Vagina (tissue), 2 donors: ENCODE data around the gene ATG9B. TPM values are rescaled to one million over a fixed set of nuclear protein-coding genes. Genes with fewer than 3 reads are reported as not detected.
"Not testable (repeated sequence)": the region's sequence is repeated elsewhere in the genome, so short reads cannot be mapped to it uniquely, and the experiment has no call there.

Source experiments
- DNase-seq, 2 donors: peaks; one replicate each; pipeline ENCODE4 v3.0.0-alpha.2; 2017; ENCODE audit errors: extremely low spot score in 2 of 2
- H3K27ac ChIP-seq: fragments of 200-600 bp; sonication (generic); one replicate; pipeline ENCODE4 v1.5.1; 2019
- H3K27me3 ChIP-seq: fragments of 200-600 bp; sonication (generic); one replicate; pipeline ENCODE4 v1.5.1; 2019
- H3K36me3 ChIP-seq, 2 donors: fragments of 200-600 bp; sonication (generic); one replicate each; pipeline ENCODE4 v1.5.1; 2017 to 2019
- H3K4me1 ChIP-seq: fragments of 200-600 bp; sonication (generic); one replicate; pipeline ENCODE4 v1.5.1; 2019
- H3K4me3 ChIP-seq, 2 donors: fragments of 200-600 bp; sonication (generic); 1 replicate in 1 of 2; 2 replicates in 1 of 2; pipeline ENCODE4 v1.5.1; 2016 to 2019
- H3K9me3 ChIP-seq: fragments of 200-600 bp; sonication (generic); one replicate; pipeline ENCODE4 v1.5.1; 2019
- CTCF ChIP-seq, 3 experiments: fragments of 450-650 bp in 2 of 3; fragments of 200-600 bp in 1 of 3; sonication (generic) in 1 of 3; IDR thresholded peaks; one replicate each; pipeline ENCODE4 v1.5.1; 2017 to 2019; ENCODE audit warnings: antibody characterized with exemption in 3 of 3, mild to moderate bottlenecking in 2 of 3, moderate library complexity in 2 of 3
- POLR2A ChIP-seq, 2 donors: fragments of 450-650 bp; IDR thresholded peaks; one replicate each; pipeline ENCODE4 v1.6.1; 2017; ENCODE audit warnings: antibody characterized with exemption in 2 of 2, mild to moderate bottlenecking in 2 of 2, moderate library complexity in 2 of 2
- POLR2AphosphoS5 ChIP-seq, 2 donors: sonication (generic); formaldehyde crosslinking; IDR thresholded peaks; one replicate each; pipeline ENCODE4 v1.9.0; 2017; ENCODE audit warnings: antibody characterized with exemption in 2 of 2, mild to moderate bottlenecking in 2 of 2, low read depth in 1 of 2; ENCODE audit not compliant: insufficient read depth in 1 of 2
- intact Hi-C: fragments of 100-400 bp; cut with DNase I; formaldehyde crosslinking; loops from one replicate; pipeline ENCODE4 v1.15.1; 2023
- total RNA-seq: library from RNA; depleted of rRNA; stranded (reverse); fragments of >200 nt; gene quantifications from one replicate; pipeline ENCODE4 v1.2.3, GENCODE V29; 2016

ATG9B gene
- total RNA-seq, 1 donor from 2014 or later: 34.1 TPM

- H3K4me1 ChIP-seq: peaks cover 27% of the 10 kb centered on the region
- H3K9me3 ChIP-seq: no peaks in the 10 kb centered on the region
- no peaks in the 10 kb centered on the region for H3K27me3 ChIP-seq
- H3K36me3 ChIP-seq: no peaks in the 10 kb centered on the region
- DNase-seq: no peak
- H3K27ac ChIP-seq: no peak within 1 kb of the TSS
- H3K4me3 ChIP-seq: no peak within 1 kb of the TSS
- intact Hi-C loops: no loop called here
- TF ChIP-seq POLR2A (IDR thresholded peaks at IDR 0.05) (no peak), POLR2AphosphoS5 (IDR thresholded peaks at IDR 0.05; ENCODE audit: insufficient read depth in 1 of 2, low read depth in 1 of 2) (no peak), CTCF (IDR thresholded peaks at IDR 0.05) (no peak)
Measured at GRCh38 chr7:151047976-151048815, 23.9 kb upstream of the ATG9B start, which contains the start of gene ASIC3. Gene ASIC3 (plus strand): TSS chr7:151048531. CDS start chr7:151048886, 355 bp downstream.

GRCh38 chr7:151046603-151047573, 22.6 kb upstream of the ATG9B start:
- Histone ChIP-seq H3K4me1 (peaks cover 27% of the 10 kb centered on the region), H3K4me3 (no peak overlapping the region), H3K9me3 (no peaks in the 10 kb centered on the region), H3K36me3 (peaks cover 0 to 3% of the 10 kb centered on the region in 2 donors), H3K27me3 (no peaks in the 10 kb centered on the region), H3K27ac (no peak overlapping the region)
- no peak for DNase-seq
- TF ChIP-seq POLR2AphosphoS5 (IDR thresholded peaks at IDR 0.05; ENCODE audit: insufficient read depth in 1 of 2, low read depth in 1 of 2): peak in 1 of 2 donors; percentile 15
- no peak for TF ChIP-seq POLR2A (IDR thresholded peaks at IDR 0.05)
- intact Hi-C loops: no loop called here

GRCh38 chr7:151045967-151046366, 21.7 kb upstream of the ATG9B start:
- Histone ChIP-seq H3K27ac (no peak overlapping the region), H3K27me3 (no peaks in the 10 kb centered on the region), H3K9me3 (no peaks in the 10 kb centered on the region), H3K4me3 (no peak overlapping the region), H3K4me1 (peaks cover 19% of the 10 kb centered on the region), H3K36me3 (peaks cover 0 to 3% of the 10 kb centered on the region in 2 donors)
- intact Hi-C loops: no loop called here
- DNase-seq: no peak
- TF ChIP-seq POLR2A (IDR thresholded peaks at IDR 0.05): no peak
- no peak for TF ChIP-seq POLR2AphosphoS5 (IDR thresholded peaks at IDR 0.05; ENCODE audit: insufficient read depth in 1 of 2, low read depth in 1 of 2)
- TF ChIP-seq CTCF (IDR thresholded peaks at IDR 0.05): no peak

- no peaks in the 10 kb centered on the region for H3K27me3 ChIP-seq
- no peak overlapping the region for H3K4me3 ChIP-seq
- intact Hi-C loops: no loop called here
- peaks cover 0 to 3% of the 10 kb centered on the region in 2 donors for H3K36me3 ChIP-seq
- no peak overlapping the region for H3K27ac ChIP-seq
- DNase-seq: no peak
- H3K9me3 ChIP-seq: no peaks in the 10 kb centered on the region
- TF ChIP-seq POLR2AphosphoS5 (IDR thresholded peaks at IDR 0.05; ENCODE audit: insufficient read depth in 1 of 2, low read depth in 1 of 2) (no peak), POLR2A (IDR thresholded peaks at IDR 0.05) (no peak), CTCF (IDR thresholded peaks at IDR 0.05) (no peak)
- H3K4me1 ChIP-seq: peaks cover 16% of the 10 kb centered on the region
Measured at GRCh38 chr7:151045262-151045661, 21.0 kb upstream of the ATG9B start.

- no peak for DNase-seq
- peaks cover 29% of the 10 kb centered on the region for H3K4me1 ChIP-seq
- intact Hi-C loops: no loop called here
- no peak overlapping the region for H3K4me3 ChIP-seq
- no peaks in the 10 kb centered on the region for H3K9me3 ChIP-seq
- no peaks in the 10 kb centered on the region for H3K27me3 ChIP-seq
- peaks cover 0 to 3% of the 10 kb centered on the region in 2 donors for H3K36me3 ChIP-seq
- no peak overlapping the region for H3K27ac ChIP-seq
- TF ChIP-seq CTCF (IDR thresholded peaks at IDR 0.05): no peak
- no peak for TF ChIP-seq POLR2A (IDR thresholded peaks at IDR 0.05)
- TF ChIP-seq POLR2AphosphoS5 (IDR thresholded peaks at IDR 0.05; ENCODE audit: insufficient read depth in 1 of 2, low read depth in 1 of 2): no peak
Measured at GRCh38 chr7:151043959-151044358, 19.7 kb upstream of the ATG9B start.

GRCh38 chr7:151043449-151043848, 19.2 kb upstream of the ATG9B start:
- H3K4me3 ChIP-seq, intact Hi-C loops, H3K27ac ChIP-seq, H3K27me3 ChIP-seq, DNase-seq, H3K9me3 ChIP-seq, H3K36me3 ChIP-seq: not testable (repeated sequence)
- H3K4me1 ChIP-seq: peaks cover 34% of the 10 kb centered on the region
